Measurements from ENCODE around the gene SERPINE3. TPM values are rescaled to one million over a fixed set of nuclear protein-coding genes. Genes with fewer than 3 reads are reported as not detected.

Gene SERPINE3
- total RNA-seq, 1 donor from 2014 or later, result not detected

Small RNA genes within 50 kb of the gene (microRNA-seq; reads per million reads assigned to microRNA genes)
- not detected for gene MIR5693

Other genes with a start within 250 kb of the SERPINE3 start
- not detected for gene C13orf42, start 228.4 kb upstream of the SERPINE3 start, total RNA-seq
- gene FAM124A, start 117.3 kb upstream of the SERPINE3 start, total RNA-seq, result 12.2 TPM
- 28.3 TPM for gene INTS6, start 113.3 kb downstream of the SERPINE3 start, total RNA-seq
- 4.0 TPM for gene WDFY2, start 244.8 kb downstream of the SERPINE3 start, total RNA-seq

Measured in Right ventricle myocardium superior (tissue), 1 donor.